ENCODE measurements around the gene KLHL11.

KLHL11 gene

GRCh38 chr17:41806685-41807445, 58.4 kb downstream of the KLHL11 start:
- DNase-seq = no peak
